ENCODE results near the gene DBT.
"Not testable (repeated sequence)": the region's sequence is repeated elsewhere in the genome, so short reads cannot be mapped to it uniquely, and the experiment has no call there.

DBT gene

GRCh38 chr1:100234432-100234831, 15.2 kb downstream of the DBT start:
- H3K27me3 Mint-ChIP-seq (ENCODE audit: low read depth), result no peaks in the 10 kb centered on the region
- no peak overlapping the region for H3K27ac Mint-ChIP-seq
- H3K4me1 Mint-ChIP-seq (ENCODE audit: low read depth), result no peaks in the 10 kb centered on the region
- H3K9me3 Mint-ChIP-seq, result no peaks in the 10 kb centered on the region
- H3K36me3 Mint-ChIP-seq (ENCODE audit: low read depth), result peaks cover 36% of the 10 kb centered on the region
- no peak overlapping the region for H3K4me3 Mint-ChIP-seq
- no peak for DNase-seq (ENCODE audit: low spot score)

GRCh38 chr1:100233566-100233965, 16.1 kb downstream of the DBT start:
- not testable (repeated sequence) for H3K27me3 Mint-ChIP-seq (ENCODE audit: low read depth); H3K4me1 Mint-ChIP-seq (ENCODE audit: low read depth); H3K9me3 Mint-ChIP-seq; DNase-seq (ENCODE audit: low spot score); H3K4me3 Mint-ChIP-seq; H3K27ac Mint-ChIP-seq
- H3K36me3 Mint-ChIP-seq (ENCODE audit: low read depth), result peaks cover 30% of the 10 kb centered on the region

GRCh38 chr1:100232156-100232555, 17.5 kb downstream of the DBT start:
- H3K27ac Mint-ChIP-seq, result no peak overlapping the region

GRCh38 chr1:100231721-100232120, 17.9 kb downstream of the DBT start:
- Mint-ChIP-seq H3K27me3 (ENCODE audit: low read depth) (no peaks in the 10 kb centered on the region), H3K36me3 (ENCODE audit: low read depth) (peaks cover 25% of the 10 kb centered on the region), H3K27ac (no peak overlapping the region), H3K4me1 (ENCODE audit: low read depth) (no peaks in the 10 kb centered on the region), H3K4me3 (no peak overlapping the region), H3K9me3 (no peaks in the 10 kb centered on the region)
- no peak for DNase-seq (ENCODE audit: low spot score)

More at GRCh38 chr1:100232156-100232555, 17.5 kb downstream of the DBT start:
- H3K36me3 Mint-ChIP-seq (ENCODE audit: low read depth), result peaks cover 26% of the 10 kb centered on the region
- no peak overlapping the region for H3K4me3 Mint-ChIP-seq
- no peaks in the 10 kb centered on the region for H3K27me3 Mint-ChIP-seq (ENCODE audit: low read depth)
- DNase-seq (ENCODE audit: low spot score), result no peak
- no peaks in the 10 kb centered on the region for H3K9me3 Mint-ChIP-seq
- no peaks in the 10 kb centered on the region for H3K4me1 Mint-ChIP-seq (ENCODE audit: low read depth)

DNA sequence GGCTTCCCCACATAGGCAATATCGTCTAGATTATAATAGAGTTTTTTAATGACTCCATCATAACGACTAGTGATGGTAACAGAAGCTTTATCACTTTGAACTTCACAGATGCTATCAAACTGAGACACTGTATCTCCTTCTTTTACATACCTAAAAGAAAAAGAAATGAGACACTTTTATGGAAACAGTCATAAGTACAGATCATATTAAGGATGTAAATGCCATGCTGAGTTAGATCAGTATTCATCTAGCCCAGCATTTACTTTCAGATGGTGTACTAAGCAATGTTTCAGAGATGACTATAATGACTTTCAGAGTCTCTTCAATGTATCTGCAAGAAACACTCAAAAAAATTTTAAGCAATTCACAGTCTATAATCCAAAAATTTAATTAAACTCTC, 18.9 kb downstream of the DBT start:
- no peak for DNase-seq (ENCODE audit: low spot score)
- Mint-ChIP-seq H3K27ac (no peak overlapping the region), H3K27me3 (ENCODE audit: low read depth) (no peaks in the 10 kb centered on the region), H3K4me1 (ENCODE audit: low read depth) (no peaks in the 10 kb centered on the region), H3K36me3 (ENCODE audit: low read depth) (peaks cover 23% of the 10 kb centered on the region), H3K9me3 (no peaks in the 10 kb centered on the region), H3K4me3 (no peak overlapping the region)

DNA sequence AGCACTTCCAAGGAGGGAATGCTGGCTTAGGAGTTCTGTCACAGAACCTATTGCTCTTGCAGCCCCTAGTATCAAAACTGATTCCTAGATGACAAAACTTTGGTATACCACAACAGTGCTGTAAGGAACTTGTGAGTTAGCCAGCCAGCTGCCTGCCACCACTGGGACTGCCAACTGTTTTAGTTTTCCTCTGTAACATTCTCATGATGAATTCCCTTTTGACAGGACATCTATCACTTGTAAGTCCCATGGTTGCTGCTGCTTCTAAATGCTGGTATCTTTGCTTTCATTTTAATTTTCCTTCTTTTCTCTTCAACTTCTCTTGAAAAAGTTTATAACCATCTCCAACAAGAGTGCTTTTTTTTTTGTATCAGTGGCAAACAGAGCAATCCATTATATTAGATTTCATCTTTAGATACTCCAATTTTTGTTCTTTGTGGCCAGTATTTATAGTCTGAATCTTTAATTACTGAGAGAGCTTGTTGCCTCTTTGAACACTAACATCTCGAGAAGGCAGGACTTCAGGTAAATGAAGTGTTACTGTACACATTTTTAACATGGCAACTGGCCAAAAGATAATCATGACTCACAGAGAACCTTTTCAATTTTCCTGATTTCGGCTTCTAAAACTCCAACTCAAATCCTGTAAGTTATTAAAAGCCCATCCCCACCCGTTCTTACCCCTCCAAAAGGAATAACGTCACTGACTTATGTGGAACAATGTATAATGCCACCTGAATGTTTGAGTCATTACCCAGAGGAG, 19.8 kb downstream of the DBT start:
- H3K4me3 Mint-ChIP-seq, result no peak overlapping the region
- H3K27ac Mint-ChIP-seq, result no peak overlapping the region
- no peaks in the 10 kb centered on the region for H3K4me1 Mint-ChIP-seq (ENCODE audit: low read depth)
- H3K27me3 Mint-ChIP-seq (ENCODE audit: low read depth), result no peaks in the 10 kb centered on the region
- no peak for DNase-seq (ENCODE audit: low spot score)
- H3K36me3 Mint-ChIP-seq (ENCODE audit: low read depth), result peaks cover 22% of the 10 kb centered on the region
- H3K9me3 Mint-ChIP-seq, result no peaks in the 10 kb centered on the region

GRCh38 chr1:100222428-100222827, 27.2 kb downstream of the DBT start:
- no peak overlapping the region for H3K27ac Mint-ChIP-seq
- no peak overlapping the region for H3K4me3 Mint-ChIP-seq
- no peaks in the 10 kb centered on the region for H3K9me3 Mint-ChIP-seq

DNA sequence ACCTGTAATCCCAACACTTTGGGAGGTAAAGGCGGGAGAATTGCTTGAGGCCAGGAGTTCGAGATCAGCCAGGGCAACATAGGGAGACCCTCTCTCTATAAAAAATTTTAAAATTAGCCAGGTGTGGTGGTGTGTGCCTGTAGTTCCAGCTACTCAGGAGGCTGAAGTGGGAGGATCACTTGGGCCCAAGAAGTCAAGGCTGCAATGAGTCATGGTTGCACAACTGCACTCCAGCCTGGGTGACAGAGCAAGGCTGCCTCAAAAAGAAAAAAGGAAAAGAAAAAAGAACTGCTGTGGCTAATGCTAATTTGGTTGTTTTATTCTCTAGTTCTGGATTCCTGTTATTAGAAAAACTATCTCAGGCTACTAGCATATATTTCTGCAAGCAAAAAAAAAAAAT, 29.8 kb downstream of the DBT start:
- no peaks in the 10 kb centered on the region for H3K9me3 Mint-ChIP-seq
- H3K4me3 Mint-ChIP-seq, result no peak overlapping the region
- no peaks in the 10 kb centered on the region for H3K27me3 Mint-ChIP-seq (ENCODE audit: low read depth)
- peaks cover 13% of the 10 kb centered on the region for H3K4me1 Mint-ChIP-seq (ENCODE audit: low read depth)
- no peak overlapping the region for H3K27ac Mint-ChIP-seq
- no peak for DNase-seq (ENCODE audit: low spot score)
- H3K36me3 Mint-ChIP-seq (ENCODE audit: low read depth), result peaks cover 19% of the 10 kb centered on the region

More at GRCh38 chr1:100222428-100222827, 27.2 kb downstream of the DBT start:
- Mint-ChIP-seq H3K4me1 (ENCODE audit: low read depth) (peaks cover 13% of the 10 kb centered on the region), H3K27me3 (ENCODE audit: low read depth) (no peaks in the 10 kb centered on the region), H3K36me3 (ENCODE audit: low read depth) (peaks cover 19% of the 10 kb centered on the region)
- no peak for DNase-seq (ENCODE audit: low spot score)

DNA sequence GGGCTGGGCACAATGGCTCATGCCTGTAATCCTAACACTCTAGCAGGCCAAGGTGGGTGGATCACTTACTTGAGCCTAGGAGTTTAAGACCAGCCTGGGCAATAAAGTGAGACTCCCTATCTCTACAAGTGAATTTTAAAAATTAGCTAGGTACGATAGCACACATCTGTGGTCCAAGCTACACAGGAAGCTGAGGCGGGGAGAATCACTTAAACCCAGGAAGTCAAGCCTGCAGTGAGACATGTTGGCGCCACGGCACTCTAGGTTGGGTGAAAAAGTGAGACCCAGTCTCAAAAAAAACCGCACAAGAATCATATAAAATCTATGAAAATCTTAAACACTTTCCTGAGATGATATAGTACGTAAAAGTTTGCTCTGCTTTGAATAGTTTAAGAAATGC, 30.2 kb downstream of the DBT start:
- no peak for DNase-seq (ENCODE audit: low spot score)
- H3K36me3 Mint-ChIP-seq (ENCODE audit: low read depth), result peaks cover 19% of the 10 kb centered on the region
- peaks cover 13% of the 10 kb centered on the region for H3K4me1 Mint-ChIP-seq (ENCODE audit: low read depth)
- H3K9me3 Mint-ChIP-seq, result no peaks in the 10 kb centered on the region
- no peak overlapping the region for H3K27ac Mint-ChIP-seq
- no peak overlapping the region for H3K4me3 Mint-ChIP-seq
- H3K27me3 Mint-ChIP-seq (ENCODE audit: low read depth), result no peaks in the 10 kb centered on the region

DNA sequence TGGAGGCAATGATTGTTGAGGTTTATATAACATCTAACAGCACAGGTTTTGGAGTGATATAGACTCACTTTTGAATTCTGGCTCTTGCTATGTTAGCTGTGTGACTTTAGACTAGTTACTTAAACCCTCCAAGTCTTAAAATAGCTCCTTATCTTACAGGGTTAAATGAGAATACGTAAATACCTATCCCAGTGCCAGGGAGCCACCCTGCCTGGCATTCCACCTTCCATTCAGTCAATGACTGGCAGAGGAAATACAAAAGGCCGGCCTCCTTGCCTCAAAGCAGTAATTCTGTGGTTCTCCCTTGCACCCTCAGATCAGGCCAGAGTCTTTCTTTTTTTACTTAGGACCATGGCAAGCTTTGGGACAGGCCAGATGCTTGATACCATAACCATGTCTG, 31.8 kb downstream of the DBT start:
- DNase-seq (ENCODE audit: low spot score), result no peak
- Mint-ChIP-seq H3K9me3 (no peaks in the 10 kb centered on the region), H3K27me3 (ENCODE audit: low read depth) (no peaks in the 10 kb centered on the region), H3K4me1 (ENCODE audit: low read depth) (peaks cover 11% of the 10 kb centered on the region), H3K4me3 (no peak overlapping the region), H3K36me3 (ENCODE audit: low read depth) (peaks cover 22% of the 10 kb centered on the region), H3K27ac (no peak overlapping the region)

GRCh38 chr1:100215101-100215500, 34.5 kb downstream of the DBT start:
- no peaks in the 10 kb centered on the region for H3K27me3 Mint-ChIP-seq (ENCODE audit: low read depth)
- no peak overlapping the region for H3K4me3 Mint-ChIP-seq
- no peak for DNase-seq (ENCODE audit: low spot score)
- peaks cover 28% of the 10 kb centered on the region for H3K36me3 Mint-ChIP-seq (ENCODE audit: low read depth)
- H3K9me3 Mint-ChIP-seq, result no peaks in the 10 kb centered on the region
- peaks cover 8% of the 10 kb centered on the region for H3K4me1 Mint-ChIP-seq (ENCODE audit: low read depth)
- H3K27ac Mint-ChIP-seq, result no peak overlapping the region

- Mint-ChIP-seq H3K4me1 (ENCODE audit: low read depth) (no peaks in the 10 kb centered on the region), H3K9me3 (no peaks in the 10 kb centered on the region), H3K27me3 (ENCODE audit: low read depth) (no peaks in the 10 kb centered on the region), H3K27ac (no peak overlapping the region), H3K36me3 (ENCODE audit: low read depth) (peaks cover 22% of the 10 kb centered on the region), H3K4me3 (no peak overlapping the region)
- DNase-seq (ENCODE audit: low spot score), result no peak
Measured at GRCh38 chr1:100213141-100213540, 36.5 kb downstream of the DBT start.

DNA sequence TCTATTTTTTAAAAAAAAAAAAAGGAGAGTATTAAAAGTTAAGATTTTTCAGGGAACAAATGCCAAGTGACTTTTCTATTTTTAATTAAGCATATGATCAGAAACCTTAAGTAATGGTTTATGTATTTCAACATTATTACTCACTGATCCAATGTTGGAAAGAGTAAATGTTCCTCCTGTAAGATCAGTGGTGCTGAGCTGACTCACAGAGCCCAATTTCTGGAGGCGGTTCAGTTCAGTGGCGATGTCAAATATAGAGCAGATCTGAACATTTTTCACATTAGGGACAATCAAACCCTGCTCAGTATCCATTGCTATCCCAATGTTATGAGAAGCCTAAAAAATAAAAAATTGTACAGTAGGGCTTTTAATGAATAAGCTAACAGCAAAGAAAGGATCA, 43.3 kb downstream of the DBT start:
- H3K4me3 Mint-ChIP-seq, result no peak overlapping the region
- H3K27ac Mint-ChIP-seq, result no peak overlapping the region
- H3K36me3 Mint-ChIP-seq (ENCODE audit: low read depth), result peaks cover 53% of the 10 kb centered on the region
- H3K27me3 Mint-ChIP-seq (ENCODE audit: low read depth), result no peaks in the 10 kb centered on the region
- no peak for DNase-seq (ENCODE audit: low spot score)
- H3K4me1 Mint-ChIP-seq (ENCODE audit: low read depth), result no peaks in the 10 kb centered on the region
- peaks cover 17% of the 10 kb centered on the region for H3K9me3 Mint-ChIP-seq

GRCh38 chr1:100205593-100205992, 44.0 kb downstream of the DBT start:
- not testable (repeated sequence) for H3K27me3 Mint-ChIP-seq (ENCODE audit: low read depth); H3K27ac Mint-ChIP-seq; H3K4me1 Mint-ChIP-seq (ENCODE audit: low read depth); H3K4me3 Mint-ChIP-seq; DNase-seq (ENCODE audit: low spot score)
- H3K9me3 Mint-ChIP-seq, result peaks cover 17% of the 10 kb centered on the region
- H3K36me3 Mint-ChIP-seq (ENCODE audit: low read depth), result peaks cover 60% of the 10 kb centered on the region

DNA sequence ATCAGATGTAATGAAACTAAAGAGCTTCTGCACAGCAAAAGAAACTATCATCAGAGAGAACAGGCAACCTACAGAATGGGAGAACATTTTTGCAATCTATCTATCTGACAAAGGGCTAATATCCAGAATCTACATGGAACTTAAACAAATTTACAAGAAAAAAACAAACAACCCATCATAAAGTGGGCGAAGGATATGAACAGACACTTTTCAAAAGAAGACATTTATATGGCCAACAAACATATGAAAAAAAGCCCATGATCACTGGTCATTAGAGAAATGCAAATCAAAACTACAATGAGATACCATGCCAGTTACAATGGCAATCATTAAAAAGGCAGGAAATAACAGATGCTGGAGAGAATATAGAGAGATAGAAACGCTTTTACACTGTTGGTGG, 44.5 kb downstream of the DBT start:
- not testable (repeated sequence) for DNase-seq (ENCODE audit: low spot score); H3K4me1 Mint-ChIP-seq (ENCODE audit: low read depth); H3K27me3 Mint-ChIP-seq (ENCODE audit: low read depth); H3K4me3 Mint-ChIP-seq; H3K27ac Mint-ChIP-seq
- Mint-ChIP-seq H3K9me3 (peaks cover 17% of the 10 kb centered on the region), H3K36me3 (ENCODE audit: low read depth) (peaks cover 60% of the 10 kb centered on the region)

Data from T-helper 2 cell treated with Interferon-gamma antibody and Interleukin-4, amounts not matched to agents 5 μg/mL and 100 μg/mL, for 36 hours (primary cell).